ENCODE results near the gene DCLRE1C.
"Not testable (repeated sequence)": the region's sequence is repeated elsewhere in the genome, so short reads cannot be mapped to it uniquely, and the experiment has no call there.

The DCLRE1C gene

DNA sequence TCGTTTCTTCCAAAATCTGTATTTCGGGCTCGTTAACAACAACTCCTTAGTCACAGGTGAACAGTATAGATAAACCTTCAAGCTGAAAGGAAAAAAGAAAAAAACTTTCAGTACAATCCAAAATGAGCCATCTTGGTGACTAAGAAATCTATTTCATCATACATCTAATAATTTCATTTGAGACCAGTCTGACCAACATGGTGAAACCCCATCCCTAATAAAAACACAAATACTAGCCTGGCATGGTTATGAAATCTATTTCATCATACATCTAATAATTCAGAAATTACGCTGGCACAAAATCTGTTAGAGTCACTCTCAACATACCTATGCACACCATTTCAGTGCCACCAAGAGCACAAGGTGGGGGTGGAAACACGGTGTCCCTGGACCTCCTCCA, 8.8 kb downstream of the DCLRE1C start:
- DNase-seq (ENCODE audit: low read depth in 3 of 3, low spot score in 1 of 3) = no peak

- DNase-seq (ENCODE audit: low read depth in 3 of 3, low spot score in 1 of 3) = not testable (repeated sequence)
Measured at GRCh38 chr10:14942950-14943338, 11.0 kb downstream of the DCLRE1C start.

DNA sequence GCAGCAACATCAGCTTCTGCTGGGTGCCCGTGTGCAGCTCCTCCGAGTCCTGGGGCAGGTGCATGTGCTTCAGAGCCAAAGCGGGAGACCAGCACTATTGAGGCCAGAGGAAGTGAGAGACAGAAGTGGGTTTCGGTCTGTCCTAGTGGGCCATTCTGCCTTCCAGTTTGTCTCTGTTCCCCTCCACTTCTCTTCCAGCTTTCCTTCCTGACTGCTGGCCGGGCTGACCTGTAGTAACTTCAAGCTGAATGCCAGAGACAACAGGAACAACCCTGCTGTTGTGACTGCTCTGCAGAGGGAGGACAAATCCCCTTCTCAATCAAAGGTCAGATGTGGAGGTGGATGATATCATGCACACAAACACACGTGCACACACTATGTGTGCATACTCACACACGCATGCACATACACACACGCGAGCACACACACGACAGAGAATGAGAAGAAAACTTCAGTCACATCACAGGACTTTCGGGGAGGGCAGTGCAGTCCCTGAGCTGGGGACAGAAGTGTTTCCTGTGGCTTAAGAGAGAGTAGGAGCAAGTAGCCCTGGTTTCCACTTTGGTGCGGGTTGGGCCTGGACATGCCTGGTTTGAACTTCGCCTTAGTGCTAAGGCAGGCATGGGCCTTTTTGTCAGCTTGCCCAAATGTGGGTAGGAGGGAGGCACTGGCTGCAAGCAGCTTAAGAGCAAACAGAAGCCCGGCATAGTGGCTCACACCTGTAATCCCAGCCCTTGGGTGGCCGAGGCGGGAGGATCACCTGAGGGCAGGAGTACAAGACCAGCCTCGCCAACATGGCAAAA, 11.5 kb downstream of the DCLRE1C start:
- not testable (repeated sequence) for DNase-seq (ENCODE audit: low read depth in 3 of 3, low spot score in 1 of 3)

- not testable (repeated sequence) for DNase-seq (ENCODE audit: low read depth in 3 of 3, low spot score in 1 of 3)
Measured at GRCh38 chr10:14938971-14939370, 14.9 kb downstream of the DCLRE1C start.

DNA sequence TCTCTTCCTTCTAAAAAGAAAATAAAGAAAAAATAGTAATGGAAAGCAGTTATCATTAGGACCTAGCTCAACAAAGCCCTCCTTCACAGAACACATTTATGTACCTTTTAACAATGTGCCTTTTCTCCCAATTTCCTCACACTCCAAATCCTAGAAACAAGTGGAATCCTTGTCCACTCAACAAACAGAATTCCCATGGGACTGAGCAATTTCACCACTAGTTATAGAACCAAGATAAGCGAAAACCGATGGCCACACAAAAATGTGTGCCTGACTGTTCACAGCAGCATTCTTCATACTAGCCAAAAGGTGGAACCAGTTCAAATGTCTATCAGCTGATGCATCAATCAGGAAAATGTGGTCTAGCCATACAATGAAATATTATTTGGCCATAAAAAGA, 17.3 kb downstream of the DCLRE1C start:
- DNase-seq (ENCODE audit: low read depth in 3 of 3, low spot score in 1 of 3) = no peak

DNA sequence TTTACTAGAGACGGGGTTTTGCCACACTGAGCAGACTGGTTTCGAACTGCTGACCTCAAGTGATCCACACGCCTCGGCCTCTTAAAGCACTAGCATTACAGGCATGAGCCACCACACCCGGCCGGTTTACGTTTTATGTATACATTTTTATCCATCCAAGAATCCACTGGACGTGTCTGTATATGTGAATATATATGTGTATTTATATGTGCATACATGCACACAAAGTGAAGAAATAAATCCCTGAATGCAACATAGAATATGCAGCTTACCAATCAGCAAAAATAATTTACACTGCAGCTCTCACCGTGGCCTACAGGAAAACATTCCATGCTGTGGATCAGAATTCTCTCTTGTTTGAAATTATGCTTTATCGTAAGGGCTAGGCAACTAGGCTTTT, 23.3 kb downstream of the DCLRE1C start:
- no peak for DNase-seq (ENCODE audit: low read depth in 3 of 3, low spot score in 1 of 3)

DNA sequence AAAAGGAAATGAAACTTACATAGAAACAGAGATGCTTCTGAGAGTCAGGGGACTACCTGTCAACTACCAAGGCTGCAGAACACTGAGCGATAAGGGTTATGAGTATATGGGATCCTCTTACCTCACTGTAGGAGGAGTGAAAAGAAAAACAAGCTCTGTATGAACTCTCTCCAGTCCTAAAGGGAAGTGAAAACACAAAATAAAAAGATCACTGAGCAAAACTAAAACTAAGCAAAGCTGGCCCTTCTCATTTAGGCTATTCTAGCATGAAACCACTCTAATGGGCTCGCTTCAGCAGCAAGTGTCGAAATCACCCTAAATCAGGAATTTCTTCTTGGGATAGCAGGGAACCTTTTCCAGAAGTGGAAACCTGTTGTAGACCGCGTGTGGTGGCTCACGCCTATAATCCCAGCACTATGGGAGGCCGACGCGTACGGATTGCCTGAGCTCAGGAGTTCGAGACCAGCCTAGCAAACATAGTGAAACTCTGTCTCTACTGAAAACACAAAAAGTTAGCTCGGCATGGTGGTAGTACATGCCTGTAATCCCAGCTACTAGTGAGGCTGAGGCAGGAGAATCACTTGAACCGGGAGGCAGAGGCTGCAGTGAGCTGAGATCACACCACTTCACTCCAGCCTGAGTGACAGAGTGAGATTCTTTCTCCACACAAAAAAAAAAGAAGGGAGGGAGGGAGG, 27.0 kb downstream of the DCLRE1C start:
- DNase-seq (ENCODE audit: low read depth in 3 of 3, low spot score in 1 of 3) = no peak

DNA sequence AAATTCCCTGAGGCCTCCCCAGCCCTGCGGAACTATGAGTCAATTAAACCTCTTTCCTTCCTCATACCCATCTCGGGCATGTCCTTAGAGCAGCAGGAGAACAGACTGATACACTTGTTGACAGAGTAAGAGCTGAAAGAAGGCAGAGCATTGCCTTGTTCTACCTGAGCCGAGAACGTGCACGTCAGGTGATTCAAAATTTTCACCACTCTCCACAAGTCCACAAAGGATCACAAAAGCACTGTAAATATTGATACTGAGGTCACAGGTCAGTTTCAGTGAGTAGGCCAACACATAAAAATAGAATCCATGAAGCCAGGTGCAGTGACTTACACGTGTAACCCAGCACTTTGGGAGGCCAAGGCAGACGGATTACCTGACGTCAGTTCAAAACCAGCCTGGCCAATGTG, 27.8 kb downstream of the DCLRE1C start:
- DNase-seq (ENCODE audit: low read depth in 3 of 3, low spot score in 1 of 3) = no peak

- DNase-seq (ENCODE audit: low read depth in 3 of 3, low spot score in 1 of 3) = no peak
Measured at GRCh38 chr10:14925268-14925667, 28.6 kb downstream of the DCLRE1C start.

- DNase-seq (ENCODE audit: low read depth in 3 of 3, low spot score in 1 of 3) = no peak
Measured at GRCh38 chr10:14924013-14924412, 29.9 kb downstream of the DCLRE1C start.

GRCh38 chr10:14918964-14919363, 34.9 kb downstream of the DCLRE1C start:
- DNase-seq (ENCODE audit: low read depth in 3 of 3, low spot score in 1 of 3) = no peak

DNA sequence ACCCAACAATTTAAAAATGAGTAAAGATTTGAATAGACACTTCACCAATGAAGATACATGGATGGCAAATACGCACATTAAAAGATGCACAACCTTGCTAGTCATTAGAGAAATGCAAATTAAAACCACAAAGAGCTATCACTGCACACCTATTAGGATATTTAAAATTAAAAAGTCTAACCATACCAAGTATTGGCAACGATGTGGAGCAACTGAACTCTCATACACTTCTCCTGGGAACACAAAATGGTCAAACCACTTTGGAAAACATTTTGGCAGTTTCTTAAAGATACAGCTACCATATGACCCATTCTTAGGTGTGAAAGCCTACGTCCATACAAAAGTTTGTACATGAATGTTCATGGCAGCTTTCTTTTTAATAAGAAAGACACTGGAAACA, 36.1 kb downstream of the DCLRE1C start:
- no peak for DNase-seq (ENCODE audit: low read depth in 3 of 3, low spot score in 1 of 3)

GRCh38 chr10:14916600-14916999, 37.3 kb downstream of the DCLRE1C start:
- no peak for DNase-seq (ENCODE audit: low read depth in 3 of 3, low spot score in 1 of 3)

DNA sequence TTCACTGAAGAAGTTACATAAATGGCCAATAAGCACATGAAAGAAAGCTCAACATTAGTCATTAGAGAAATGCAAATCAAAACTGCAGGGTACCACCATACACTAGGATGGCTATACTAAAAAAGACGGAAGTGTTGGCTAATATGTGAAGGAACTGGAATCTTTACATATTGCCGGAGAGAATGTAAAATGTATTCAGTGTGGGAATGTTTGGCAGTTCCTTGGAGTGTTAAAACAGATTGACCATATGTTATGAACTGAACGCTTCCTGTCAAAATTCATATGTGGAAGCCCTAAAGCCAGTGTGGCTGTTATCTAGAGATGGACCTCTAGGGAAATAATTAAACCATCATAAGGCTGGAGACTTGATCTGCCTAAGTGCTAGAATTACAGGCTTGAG, 42.1 kb downstream of the DCLRE1C start:
- no peak for DNase-seq (ENCODE audit: low read depth in 3 of 3, low spot score in 1 of 3)

- no peak for DNase-seq (ENCODE audit: low read depth in 3 of 3, low spot score in 1 of 3)
Measured at GRCh38 chr10:14910953-14911352, 42.9 kb downstream of the DCLRE1C start.

DNA sequence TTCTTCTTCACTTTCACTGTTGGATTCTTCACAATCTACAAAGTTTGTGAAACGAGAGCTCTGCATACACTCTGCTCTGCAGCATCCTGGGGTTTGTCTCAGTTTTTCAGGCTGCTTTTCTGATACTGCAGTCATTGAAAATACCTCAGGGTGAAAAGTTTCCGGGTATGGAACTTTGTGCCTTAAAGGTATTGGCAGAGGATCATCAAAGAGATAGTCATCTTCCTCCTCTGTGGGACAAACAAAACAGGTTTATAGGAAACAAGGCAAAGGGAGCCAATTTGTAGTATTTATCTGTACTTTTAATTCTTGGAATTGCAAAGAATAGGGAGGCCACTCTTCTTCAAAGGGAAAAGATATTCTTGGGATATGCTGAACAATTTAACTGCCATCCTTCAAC, 44.8 kb downstream of the DCLRE1C start:
- DNase-seq (ENCODE audit: low read depth in 3 of 3, low spot score in 1 of 3) = no peak

GRCh38 chr10:14907591-14907990, 46.3 kb downstream of the DCLRE1C start:
- DNase-seq (ENCODE audit: low read depth in 3 of 3, low spot score in 1 of 3) = not testable (repeated sequence)

- no peak for DNase-seq (ENCODE audit: low read depth in 3 of 3, low spot score in 1 of 3)
Measured at GRCh38 chr10:14906765-14907164, 47.1 kb downstream of the DCLRE1C start.

DNA sequence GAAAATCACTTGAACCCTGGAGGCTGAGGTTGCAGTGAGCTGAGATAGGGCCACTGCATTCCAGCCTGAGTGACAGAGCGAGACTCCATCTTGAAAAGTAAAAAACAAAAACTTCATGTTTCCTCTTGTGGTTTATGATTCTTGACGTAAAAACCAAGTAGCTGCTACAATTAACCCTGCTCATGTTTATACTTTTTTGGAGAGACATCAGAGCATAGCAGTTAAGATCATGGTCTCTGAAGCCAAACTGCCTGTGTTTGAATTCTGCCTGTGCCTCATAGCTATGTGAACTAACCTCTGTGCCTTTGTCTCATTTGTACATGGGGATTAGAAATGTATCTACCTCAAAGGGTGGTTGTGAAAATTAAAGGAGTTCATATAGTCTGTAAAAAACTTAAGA, 48.0 kb downstream of the DCLRE1C start:
- no peak for DNase-seq (ENCODE audit: low read depth in 3 of 3, low spot score in 1 of 3)

GRCh38 chr10:14904864-14905263, 49.0 kb downstream of the DCLRE1C start:
- DNase-seq (ENCODE audit: low read depth in 3 of 3, low spot score in 1 of 3) = no peak

DNA sequence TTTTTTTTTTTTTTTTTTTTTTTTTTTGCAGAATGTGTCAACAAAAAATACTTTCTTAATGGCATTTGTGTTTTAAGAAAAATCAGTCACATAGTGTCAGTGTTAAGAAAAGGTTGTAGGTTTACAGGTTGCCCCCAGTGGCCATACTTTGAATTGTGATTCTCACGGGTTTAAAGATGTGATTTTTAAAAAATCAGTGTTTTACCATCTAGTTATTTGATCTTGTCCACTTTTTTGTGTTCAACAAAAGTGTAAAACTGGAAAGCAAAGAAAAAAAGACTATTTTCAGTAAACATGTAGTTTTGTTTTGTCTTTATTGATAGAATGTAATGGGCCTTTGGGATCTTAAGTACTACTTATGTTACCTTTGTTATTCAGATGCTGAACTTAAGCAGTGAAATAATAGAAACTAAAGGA, 49.6 kb downstream of the DCLRE1C start:
- DNase-seq (ENCODE audit: low read depth in 3 of 3, low spot score in 1 of 3) = no peak

DNA sequence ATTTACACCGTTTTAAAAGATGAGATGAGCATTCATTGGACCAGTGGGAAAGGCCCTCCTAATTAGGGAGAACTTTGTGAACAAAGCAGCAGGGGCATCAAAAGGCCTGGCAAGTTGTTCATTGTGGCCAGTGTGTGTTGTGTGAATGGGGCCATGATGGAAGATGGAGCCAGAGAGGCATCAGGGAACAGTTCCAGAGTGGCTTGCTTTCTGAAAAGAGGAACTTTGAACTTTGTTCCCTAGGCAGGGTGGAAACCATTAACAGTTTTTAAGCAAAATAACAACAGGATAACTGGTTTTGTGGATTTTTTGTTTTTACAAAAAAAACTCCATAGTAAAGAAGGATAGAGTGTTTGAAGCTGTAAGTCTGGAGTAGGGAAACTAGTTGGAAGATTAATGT, 62.7 kb downstream of the DCLRE1C start:
- DNase-seq (ENCODE audit: low read depth in 3 of 3, low spot score in 1 of 3) = no peak

DNA sequence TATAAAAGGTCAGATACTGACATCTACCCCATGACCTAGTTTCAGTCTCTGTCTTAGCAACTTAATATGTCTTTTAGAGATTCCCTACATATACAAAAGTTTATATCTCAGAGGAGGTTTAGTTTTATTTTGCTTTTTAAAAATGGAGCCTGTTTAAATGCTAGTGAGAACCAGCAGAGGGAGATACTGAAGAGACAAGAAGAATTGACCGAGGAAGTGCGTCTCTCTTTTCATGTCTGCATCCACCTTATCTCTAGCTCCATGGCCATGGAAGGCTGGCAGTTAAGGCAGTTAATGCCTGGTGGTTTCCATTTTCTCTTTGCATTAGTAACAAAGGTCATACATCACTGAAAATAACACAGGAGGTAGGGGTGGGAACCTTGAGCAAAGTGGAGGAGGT, 64.6 kb downstream of the DCLRE1C start:
- no peak for DNase-seq (ENCODE audit: low read depth in 3 of 3, low spot score in 1 of 3)
